ENCODE data around the gene MAN1A2.
A peak's percentile ranks its signal among the peaks of the same experiment; 100 is the strongest.
"Not testable (repeated sequence)": the region's sequence is repeated elsewhere in the genome, so short reads cannot be mapped to it uniquely, and the experiment has no call there.

The MAN1A2 gene

DNA sequence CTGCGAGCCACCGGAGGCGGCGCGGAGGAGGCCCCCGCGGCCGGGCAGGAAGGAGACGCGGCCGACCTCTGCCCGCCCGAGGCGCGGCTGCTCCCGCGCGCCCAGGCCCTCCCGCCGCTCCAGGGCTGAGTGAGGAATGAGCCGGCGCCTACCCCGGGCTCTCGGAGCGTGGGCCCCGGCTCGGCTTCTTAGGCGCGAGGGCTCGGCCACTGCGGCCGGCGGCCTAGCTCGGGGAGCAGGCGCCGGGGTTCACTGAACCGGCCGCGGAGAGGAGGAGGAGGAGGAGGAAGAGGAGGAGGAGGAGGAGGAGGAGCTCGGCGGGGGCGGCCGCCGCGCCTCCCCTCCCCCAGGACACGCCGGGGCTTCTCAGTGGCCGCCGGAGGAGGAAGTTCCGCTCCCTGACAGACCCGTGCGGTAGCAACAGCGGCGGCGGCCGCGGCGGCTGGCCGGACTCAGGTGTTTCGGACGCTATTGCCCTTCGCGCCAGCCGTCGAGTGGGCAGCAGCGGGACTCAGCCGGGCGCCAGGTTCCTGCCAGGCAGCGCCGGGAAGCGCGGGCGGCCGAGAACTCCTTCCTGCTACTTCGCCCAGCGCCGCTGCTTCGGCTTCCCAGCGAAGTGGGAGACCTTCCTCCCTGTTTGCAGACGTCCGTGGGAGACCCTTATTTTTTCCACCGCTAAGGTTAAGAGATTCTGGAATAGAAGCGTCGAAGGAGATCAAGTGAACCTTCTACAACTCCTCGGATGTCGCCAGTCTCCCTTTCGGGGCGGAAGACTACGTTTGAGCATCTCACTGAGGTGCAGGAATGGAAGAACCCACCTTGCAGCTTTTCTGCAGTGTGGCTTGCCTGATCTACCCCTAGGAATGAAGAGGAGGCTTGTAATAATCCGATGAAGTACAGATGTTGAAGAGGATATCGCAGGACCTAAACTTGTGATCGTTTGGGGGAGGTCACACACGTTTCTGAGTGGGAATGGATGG, at the start of gene MAN1A2:
Gene MAN1A2 (plus strand): TSS at position 404 of the 980 bp plus-strand sequence. CDS start 735 bp downstream, outside the sequence.
- peak; percentile 55 for DNase-seq (ENCODE audit: low read depth)

DNA sequence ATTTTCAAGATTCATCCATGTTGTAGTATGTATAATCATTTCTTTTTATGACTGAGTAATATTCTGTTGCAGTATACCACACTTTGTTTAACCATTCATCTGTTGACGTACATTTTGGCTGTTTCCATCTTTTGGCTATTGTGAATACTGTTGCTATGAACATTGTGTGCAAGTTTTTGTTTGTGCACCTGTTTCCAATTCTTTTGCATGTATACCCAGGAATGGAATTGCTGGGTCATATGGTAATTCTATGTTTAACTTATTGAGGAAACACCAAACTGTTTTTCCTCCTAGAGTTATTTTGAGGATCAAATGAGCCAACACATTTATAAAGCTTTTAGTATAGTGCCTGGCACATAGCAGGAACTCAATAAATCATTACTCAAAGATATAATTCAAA, 49.2 kb upstream of the MAN1A2 start:
- DNase-seq (ENCODE audit: low read depth): no peak

DNA sequence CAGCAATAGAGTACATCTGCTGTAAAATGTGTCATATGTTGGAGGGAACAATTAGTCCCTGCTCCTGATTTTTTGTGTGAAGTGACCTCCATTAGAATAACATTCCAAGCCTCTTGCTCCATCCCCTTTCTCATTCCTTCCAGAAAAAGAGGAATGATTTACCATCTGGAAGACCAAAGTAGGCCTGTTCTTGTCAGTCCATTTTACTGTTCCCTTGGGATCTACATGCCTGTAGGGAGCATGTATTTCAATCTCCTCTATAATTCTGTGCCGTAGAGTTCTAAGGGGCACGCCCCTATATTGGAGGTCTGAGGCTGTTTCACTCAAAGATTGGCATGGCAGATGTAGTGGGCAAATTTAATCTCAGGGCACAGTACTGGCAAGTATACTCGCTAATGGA, 48.8 kb upstream of the MAN1A2 start:
- no peak for DNase-seq (ENCODE audit: low read depth)

DNA sequence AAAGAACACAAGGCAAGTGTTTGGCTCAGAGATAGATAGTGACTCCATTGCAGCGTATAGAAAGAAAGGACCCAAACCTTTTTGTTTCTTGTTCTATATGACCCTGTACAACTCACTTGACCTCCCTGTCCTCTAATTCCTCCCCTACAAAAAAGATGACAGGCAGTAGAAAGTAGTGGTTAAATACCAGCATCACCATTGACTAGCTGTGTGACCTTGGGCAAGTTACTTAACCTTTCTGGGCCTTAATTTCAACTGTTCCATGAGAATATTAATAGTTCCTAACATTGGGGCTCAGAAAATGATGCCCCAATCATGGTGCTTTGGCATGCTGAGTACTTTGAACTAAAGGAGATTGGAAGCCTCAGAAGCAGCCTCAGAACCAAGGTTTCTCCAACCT, 46.7 kb upstream of the MAN1A2 start:
- DNase-seq (ENCODE audit: low read depth): no peak

DNA sequence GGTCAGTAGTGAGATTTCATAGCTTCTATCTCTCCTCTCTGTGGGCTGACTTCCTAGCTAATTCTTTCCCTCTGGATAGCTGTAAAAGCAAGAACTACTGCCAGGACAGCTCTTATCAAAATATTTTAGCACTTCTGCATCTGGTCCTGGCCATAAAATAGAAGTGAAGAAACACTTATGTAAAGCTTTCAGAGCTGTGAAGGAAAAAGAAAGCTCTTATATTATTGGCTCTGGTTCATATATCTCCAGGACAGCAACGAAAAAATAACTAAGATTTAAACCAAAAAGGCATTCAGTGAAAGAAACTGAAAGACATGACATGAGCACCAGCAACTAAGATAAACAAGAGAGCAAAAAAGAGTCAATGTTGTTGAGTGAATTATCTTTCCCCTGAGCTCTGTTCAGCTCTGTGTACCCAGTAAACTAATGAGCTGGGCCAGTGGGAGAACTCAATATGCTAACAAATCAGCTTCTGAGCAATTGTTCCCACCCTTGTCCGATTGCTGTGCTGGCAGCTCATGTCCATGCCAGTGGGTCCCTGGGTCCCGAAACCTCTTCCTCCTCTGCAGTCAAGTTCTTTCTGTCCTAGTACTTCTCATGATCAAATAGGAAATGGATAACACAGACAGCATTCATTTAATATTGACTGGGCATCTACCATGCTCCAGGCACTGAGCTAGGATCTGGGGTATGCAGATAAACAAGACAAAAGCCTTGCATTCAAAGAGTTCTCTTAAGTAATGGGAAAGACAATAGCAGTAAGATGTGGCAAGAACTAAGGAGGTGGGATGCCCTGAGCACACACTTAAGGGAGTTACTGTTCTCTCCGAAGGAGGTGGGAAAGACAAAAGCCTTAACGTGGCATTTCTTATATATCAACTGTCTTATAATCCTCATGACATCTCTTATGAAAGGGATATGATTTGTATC, 45.3 kb upstream of the MAN1A2 start:
- DNase-seq (ENCODE audit: low read depth): no peak

DNA sequence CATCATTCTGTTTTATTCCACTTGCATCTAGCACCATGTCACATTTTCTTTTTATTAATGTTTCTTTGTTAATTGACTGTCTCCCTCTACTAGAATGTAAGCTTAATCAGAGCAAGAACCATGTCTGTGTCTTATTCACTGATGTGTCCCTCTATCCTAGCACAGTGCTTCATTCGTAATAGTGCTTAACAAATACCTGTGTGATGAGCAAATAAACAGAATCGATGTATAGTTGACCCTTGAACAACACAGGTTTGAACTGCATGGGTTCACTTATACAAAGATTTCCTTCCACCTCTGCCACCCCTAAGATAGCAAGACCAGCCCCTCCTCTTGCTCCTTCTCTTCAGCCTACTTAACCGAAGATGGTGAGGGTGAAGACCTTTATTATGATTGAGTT, 42.9 kb upstream of the MAN1A2 start:
- DNase-seq (ENCODE audit: low read depth): no peak

DNA sequence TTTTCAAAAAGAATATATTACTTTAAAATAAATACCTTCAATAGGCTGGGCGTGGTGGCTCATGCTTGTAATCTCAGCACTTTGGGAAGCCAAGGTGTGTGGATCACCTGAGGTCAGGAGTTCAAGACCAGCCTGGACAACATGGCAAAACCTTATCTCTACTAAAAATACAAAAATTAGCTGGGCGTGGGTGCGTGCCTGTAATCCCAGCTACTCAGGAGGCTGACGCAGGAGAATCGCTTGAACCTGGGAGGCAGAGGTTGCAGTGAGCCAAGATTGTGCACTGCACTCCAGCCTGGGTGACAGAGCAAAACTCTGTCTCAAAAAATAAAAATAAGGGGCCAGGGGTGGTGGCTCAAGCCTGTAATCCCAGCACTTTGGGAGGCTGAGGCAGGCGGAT, 41.2 kb upstream of the MAN1A2 start:
- not testable (repeated sequence) for DNase-seq (ENCODE audit: low read depth)

DNA sequence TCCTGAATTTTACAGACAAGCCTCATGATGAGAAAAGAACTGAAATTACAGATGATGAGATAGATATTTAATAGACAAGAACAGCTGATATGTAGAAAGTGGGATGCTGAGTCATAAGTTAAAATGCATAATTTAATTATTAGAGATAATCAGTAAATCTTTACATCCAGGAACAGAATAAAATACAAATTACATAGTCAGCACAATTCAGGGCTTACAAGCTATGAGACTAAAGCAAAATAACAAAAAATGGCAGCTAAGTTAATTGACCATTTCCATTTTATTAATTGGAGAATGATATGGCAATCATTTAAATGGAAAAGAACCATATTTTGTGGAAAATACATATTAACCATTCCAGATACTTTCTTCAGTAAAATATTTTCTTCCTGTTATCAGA, 40.2 kb upstream of the MAN1A2 start:
- no peak for DNase-seq (ENCODE audit: low read depth)

DNA sequence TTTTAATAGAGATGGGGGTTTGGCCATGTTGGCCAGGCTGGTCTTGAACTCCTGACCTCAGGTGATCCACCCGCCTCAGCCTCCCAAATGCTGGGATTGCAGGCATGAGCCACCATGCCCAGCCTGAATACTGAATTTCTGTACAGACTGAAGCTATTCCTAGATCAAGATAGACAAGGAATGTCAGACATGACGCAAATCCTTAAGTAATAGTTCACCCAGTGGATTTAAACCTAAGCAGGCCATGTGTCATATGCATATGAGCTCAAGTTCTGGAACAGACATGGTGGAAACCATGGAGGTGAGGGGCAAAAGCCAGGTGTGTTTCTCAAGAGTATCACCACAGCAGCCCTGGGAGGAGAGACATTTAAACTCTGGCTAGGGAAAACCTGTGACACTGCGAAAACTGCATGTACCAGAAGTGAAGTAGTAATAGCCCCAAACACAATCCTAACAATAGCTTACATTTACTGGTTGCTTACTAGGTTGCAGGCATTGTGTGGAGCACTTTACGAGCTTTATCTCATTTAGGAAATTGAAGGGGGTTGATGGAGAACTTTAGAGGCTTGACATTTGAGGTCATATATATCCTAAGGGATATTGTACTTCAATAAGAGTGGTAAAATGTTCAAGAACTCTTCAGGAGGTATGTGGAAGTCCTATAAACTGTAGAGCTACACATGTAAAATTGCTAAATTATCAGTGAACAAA, 31.7 kb upstream of the MAN1A2 start:
- DNase-seq (ENCODE audit: low read depth): no peak

DNA sequence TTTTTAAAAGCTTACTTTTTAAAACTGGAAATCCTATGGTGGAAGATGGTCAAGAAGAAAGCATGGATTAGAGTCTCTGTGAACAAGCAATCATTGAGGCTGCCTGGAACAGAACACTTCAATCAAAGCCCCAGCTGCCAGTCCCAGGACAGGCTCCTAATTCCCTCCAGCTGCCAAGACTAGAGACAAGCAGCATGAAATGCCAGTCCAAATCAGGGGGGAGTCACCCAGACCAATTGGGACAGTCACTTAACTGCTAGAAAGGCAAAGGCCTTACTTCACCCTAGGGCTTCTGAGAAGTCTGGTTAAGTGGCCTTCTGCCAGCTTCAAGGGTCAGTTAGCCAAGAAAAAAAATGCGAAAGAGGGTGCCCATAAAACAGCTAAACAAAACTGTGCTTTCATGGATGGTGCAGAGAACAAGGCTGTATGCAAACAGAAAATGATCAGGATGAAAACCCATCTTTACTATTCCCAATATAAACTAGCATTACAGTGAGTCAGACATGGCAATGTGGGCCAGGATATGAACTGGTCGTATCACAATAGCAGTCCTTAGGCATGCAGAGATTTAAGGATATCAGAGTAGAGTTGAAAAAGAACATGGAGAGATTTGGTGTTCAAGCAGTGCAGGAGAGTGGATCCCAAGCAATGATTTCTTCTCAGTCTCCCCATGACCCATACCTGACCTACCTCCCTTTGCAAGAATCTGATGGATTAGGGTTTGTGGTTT, 31.0 kb upstream of the MAN1A2 start:
- DNase-seq (ENCODE audit: low read depth): no peak

DNA sequence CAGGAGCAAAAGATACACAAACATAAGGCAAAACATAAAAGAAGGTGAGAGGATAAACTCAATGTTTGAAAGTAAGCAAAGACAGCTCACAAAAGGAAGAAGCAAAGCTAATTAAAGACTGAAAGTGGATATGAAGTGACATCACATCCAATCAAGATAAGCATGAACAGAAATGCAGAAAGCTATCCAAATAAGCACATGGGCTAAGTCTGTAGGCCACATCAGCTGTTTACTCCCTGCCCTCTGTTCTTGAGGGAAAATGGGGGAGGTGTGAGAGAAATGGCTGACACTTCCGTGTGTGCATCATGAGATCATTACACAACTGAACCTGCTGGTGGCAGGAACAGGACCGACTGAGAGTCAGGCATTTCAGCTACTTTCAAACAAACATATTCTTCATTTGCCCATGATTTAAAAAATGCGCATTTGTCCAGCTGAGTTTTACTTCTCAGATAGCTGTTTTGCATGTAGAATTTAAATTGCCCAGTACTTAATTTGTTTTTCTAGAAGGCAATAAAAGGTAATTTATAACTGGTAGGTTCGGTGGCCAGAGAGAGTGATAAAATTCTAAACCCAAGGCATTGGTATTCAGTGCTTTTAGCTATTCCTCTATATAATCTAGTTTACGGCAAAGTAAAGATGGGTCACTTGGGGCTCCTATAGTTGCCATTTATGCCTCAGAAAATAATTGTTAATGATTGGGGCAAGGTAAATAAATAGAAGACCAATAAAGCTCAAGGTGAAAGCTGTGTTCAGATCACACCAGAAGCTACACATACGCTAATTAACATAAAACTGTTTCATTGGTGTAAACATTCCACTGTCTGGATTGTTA, 27.2 kb upstream of the MAN1A2 start:
- peak; percentile 2 for DNase-seq (ENCODE audit: low read depth)

DNA sequence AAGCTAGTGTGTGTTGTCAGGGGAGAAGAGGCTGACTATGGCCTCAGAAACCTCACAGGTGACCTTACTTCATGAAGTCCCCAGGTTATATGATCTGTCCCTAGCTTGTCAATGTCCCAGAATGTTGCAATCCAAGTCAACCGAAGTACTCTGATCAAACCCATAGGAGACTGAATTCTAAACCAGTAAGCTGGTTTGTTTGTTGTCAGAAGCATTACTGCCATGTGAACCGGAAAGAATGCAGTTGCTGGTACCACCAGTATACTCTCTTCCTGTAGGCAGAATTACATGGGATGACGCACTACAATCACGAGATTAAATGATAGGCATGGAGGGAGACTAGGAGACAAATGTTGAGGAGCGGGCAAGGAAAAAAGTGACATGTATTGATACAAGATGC, 26.1 kb upstream of the MAN1A2 start:
- DNase-seq (ENCODE audit: low read depth): no peak

DNA sequence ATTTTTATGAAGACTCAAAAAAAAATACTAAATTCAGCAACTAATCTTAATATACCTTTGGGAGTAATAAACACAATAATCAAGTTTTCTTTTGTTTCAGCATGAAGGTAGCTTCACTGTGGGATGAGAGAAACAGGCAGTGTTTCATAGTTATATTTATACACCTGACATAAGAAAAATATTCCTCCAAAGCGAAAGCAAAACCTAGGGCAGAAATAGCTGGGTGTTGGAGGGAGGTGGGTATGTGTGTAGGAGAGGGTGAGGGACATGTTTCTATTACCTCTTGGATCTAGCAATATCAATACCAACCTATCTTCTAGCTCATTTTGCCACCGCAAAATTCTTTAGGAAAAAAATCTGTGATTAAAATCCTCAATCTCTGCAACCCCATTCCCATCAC, 24.9 kb upstream of the MAN1A2 start:
- no peak for DNase-seq (ENCODE audit: low read depth)

DNA sequence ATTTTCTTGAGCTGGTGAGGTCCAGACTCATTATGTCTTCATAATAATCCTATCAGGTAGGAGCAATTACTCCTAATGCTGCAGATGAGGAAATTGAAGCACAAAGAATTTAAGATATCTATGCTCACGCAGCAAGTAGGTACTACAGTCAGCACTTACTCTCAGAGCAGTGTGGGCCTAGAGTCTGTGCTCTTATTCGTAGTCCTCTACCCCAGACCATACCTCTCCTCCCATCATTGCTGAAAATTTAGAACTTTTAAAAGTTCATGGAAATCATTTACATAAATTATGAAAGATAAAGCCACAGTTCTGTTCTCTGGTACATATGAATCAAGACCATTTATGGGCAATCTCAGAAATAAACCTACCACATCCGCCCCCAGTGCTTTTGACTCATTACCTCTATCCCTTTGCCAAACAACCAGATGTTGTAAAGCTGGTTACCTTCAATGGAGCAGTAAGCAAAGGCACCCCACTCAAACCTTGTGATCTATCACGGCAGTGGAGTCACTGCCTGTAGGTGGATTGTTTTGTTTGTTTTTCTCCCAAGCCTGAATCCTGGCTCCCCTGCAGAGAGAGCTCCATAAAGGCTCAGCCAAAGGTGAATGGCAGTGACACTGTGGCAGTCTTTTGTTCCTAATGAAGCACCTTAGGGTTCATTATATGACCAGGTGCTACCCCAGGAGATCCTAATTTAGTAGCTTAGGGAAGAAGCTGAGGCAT, 20.9 kb upstream of the MAN1A2 start:
- DNase-seq (ENCODE audit: low read depth): no peak

DNA sequence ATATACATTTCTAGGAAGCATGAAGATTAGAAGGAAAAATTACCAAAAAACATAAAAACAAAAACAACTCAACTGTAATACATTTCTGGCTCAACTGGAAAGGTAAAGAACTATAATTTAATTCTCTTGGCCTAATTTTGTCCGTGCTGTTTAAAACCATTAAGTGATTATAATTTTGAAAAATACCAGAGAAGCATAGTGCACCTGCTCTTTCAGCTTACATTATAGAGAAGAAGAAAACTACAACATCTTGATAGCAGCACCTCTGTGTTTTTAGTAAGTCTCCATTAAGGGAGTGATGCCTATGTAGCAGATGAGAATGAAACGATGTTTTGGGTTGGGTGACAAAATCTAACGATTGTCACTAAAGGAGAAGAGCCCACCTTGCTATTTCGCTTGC, 19.3 kb upstream of the MAN1A2 start:
- no peak for DNase-seq (ENCODE audit: low read depth)

DNA sequence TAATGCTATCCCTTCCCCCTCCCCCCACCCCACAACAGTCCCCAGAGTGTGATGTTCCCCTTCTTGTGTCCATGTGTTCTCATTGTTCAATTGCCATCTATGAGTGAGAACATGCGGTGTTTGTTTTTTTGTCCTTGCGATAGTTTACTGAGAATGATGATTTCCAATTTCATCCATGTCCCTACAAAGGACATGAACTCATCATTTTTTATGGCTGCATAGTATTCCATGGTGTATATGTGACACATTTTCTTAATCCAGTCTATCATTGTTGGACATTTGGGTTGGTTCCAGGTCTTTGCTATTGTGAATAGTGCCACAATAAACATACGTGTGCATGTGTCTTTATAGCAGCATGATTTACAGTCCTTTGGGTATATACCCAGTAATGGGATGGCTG, 14.6 kb upstream of the MAN1A2 start:
- DNase-seq (ENCODE audit: low read depth): not testable (repeated sequence)

DNA sequence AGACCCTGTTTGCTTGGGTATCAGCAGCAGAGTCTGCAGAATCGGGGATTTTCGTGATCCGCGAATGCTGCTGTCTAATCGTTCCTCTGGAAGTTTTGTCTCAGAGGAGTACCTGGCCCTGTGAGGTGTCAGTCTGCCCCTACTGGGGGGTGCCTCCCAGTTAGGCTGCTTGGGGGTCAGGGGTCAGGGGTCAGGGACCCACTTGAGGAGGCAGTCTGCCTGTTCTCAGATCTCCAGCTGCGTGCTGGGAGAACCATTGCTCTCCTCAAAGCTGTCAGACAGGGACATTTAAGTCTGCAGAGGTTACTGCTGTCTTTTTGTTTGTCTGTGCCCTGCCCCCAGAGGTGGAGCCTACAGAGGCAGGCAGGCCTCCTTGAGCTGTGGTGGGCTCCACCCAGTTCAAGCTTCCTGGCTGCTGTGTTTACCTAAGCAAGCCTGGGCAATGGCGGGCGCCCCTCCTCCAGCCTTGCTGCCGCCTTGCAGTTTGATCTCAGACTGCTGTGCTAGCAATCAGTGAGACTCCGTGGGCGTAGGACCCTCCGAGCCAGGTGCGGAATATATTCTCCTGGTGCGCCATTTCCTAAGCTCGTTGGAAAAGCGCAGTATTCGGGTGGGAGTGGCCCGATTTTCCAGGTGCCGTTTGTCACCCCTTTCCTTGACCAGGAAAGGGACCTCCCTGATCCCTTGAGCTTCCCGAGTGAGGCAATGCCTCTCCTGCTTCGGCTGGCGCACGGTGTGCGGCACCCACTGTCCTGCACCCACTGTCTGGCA, 9.2 kb upstream of the MAN1A2 start:
- DNase-seq (ENCODE audit: low read depth): not testable (repeated sequence)

DNA sequence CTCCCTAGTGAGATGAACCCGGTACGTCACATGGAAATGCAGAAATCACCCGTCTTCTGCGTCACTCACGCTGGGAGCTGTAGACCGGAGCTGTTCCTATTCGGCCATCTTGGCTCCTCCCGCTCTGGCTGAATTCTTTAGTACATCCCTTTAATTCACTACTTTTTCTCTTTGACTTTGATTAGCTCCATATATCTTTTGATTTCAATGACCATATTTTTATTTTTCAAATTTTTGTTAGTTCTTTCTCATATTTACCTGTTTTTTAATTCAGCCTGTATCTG, 8.7 kb upstream of the MAN1A2 start:
- not testable (repeated sequence) for DNase-seq (ENCODE audit: low read depth)

DNA sequence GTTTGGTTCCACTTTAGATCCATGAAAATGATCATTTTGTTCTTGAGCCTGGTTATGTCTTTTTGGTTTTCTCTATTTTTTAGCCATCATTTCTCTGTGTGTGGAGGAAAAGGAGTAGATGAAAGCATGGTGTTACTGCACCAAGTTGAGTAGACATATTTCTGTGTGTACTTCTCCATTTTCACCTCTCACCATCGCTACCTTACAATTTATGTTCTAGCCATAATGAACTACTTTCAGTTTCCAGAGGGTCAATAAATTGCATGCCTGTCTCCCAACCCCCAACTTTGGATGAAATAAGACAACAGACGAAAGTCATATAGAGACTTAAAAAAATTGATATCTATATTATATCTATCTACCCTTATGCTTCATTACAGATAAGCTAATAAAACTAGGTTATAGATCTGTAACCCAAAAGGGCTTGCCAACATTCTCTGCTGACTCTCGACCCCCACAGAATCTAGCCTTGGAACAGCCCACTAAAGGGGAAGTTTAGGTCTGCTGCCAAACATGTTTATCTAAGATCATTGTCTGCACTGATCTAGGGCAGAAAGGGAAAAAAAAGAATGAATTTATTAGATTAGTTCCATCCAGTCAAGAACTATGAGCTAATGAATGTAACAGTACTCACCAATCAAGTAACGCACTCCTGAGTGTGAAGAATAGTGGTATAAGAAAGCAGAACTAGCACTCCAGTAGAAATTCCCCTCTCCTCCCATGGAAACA, 7.5 kb upstream of the MAN1A2 start:
- DNase-seq (ENCODE audit: low read depth): no peak

Measured in stromal cell of bone marrow (primary cell).